ENCODE data around the gene CST3. TPM values are rescaled to one million over a fixed set of nuclear protein-coding genes. Genes with fewer than 3 reads are reported as not detected.

CST3 gene
- total RNA-seq, 1 experiment from 2014 or later = 181 TPM

GRCh38 chr20:23612396-23612795 lies 25.4 kb downstream of the CST3 start:
- Histone ChIP-seq H3K4me1 (ENCODE audit: control insufficient read depth in 1 of 2, insufficient read depth in 2 of 2, low read length in 2 of 2) (no peaks in the 10 kb centered on the region), H3K9me3 (ENCODE audit: control insufficient read depth in 1 of 2, insufficient read depth in 1 of 2, low read depth in 1 of 2, low read length in 2 of 2) (no peaks in the 10 kb centered on the region), H3K9me2 (ENCODE audit: insufficient read depth) (no peaks in the 10 kb centered on the region), H3K4me3 (replicated peaks in 1 of 2; ENCODE audit: low read depth in 1 of 2, low read length in 2 of 2) (no peak overlapping the region), H2AFZ (ENCODE audit: low read depth, low read length, poor library complexity, severe bottlenecking) (no peak overlapping the region), H3K27ac (ENCODE audit: low read depth, low read length) (no peak overlapping the region), H3K4me2 (ENCODE audit: low read length) (no peak overlapping the region), H3K79me2 (ENCODE audit: insufficient read depth, low read length) (no peaks in the 10 kb centered on the region), H3K27me3 (ENCODE audit: insufficient read depth, low read length) (no peaks in the 10 kb centered on the region), H4K20me1 (ENCODE audit: insufficient read depth) (no peaks in the 10 kb centered on the region), H3K9ac (ENCODE audit: low read length) (no peak overlapping the region), H3K36me3 (ENCODE audit: control insufficient read depth in 1 of 2, insufficient read depth in 2 of 2, low read length in 2 of 2) (no peaks in the 10 kb centered on the region)
- ATAC-seq = no peak
- ChIA-PET RAD21 (ENCODE audit: low non-redundant PET in 1 of 2, low total read pairs in 2 of 2, uncharacterized antibody in 2 of 2, unreplicated experiment in 2 of 2) (no interaction called here), POLR2A (no interaction called here), CTCF (no interaction called here)
- no peak for TF ChIP-seq CTCF (IDR thresholded peaks at IDR 0.05 in 2 of 3, conservative IDR thresholded peaks at IDR 0.05 in 1 of 3; ENCODE audit: borderline replicate concordance in 1 of 3, insufficient read depth in 1 of 3, low read depth in 2 of 3, low read length in 2 of 3)
- TF ChIP-seq YY1 (IDR thresholded peaks at IDR 0.05; ENCODE audit: extremely low read depth, insufficient replicate concordance, low read depth, low read length) = no peak
- TF ChIP-seq POLR2A (IDR thresholded peaks at IDR 0.05; ENCODE audit: borderline replicate concordance, extremely low read depth, insufficient read depth, insufficient read length) = no peak
- no peak for TF ChIP-seq SP1 (IDR thresholded peaks at IDR 0.05; ENCODE audit: low read depth)
- TF ChIP-seq ZNF274 (IDR thresholded peaks at IDR 0.05; ENCODE audit: low read depth, low read length) = no peak
- no peak for TF ChIP-seq FOSL1 (IDR thresholded peaks at IDR 0.05; ENCODE audit: low read depth)
- TF ChIP-seq RAD21 (IDR thresholded peaks at IDR 0.05; ENCODE audit: low read depth) = no peak
- TF ChIP-seq, protein P1, sequence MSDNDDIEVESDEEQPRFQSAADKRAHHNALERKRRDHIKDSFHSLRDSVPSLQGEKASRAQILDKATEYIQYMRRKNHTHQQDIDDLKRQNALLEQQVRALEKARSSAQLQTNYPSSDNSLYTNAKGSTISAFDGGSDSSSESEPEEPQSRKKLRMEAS (IDR thresholded peaks at IDR 0.05) = no peak
- BruUV-seq (replicated peaks) = no TSS peak
- intact Hi-C loops (cut with micrococcal nuclease) = no loop called here
- DNase-seq (ENCODE audit: low read depth, low spot score) = no peak

Data from HCT116 (cell line).